Tibial artery (tissue), 4 donors: Measurements from ENCODE around the gene TFAP2C.

Experiments used
- DNase-seq, 2 donors: peaks; one replicate each; pipeline ENCODE4 v3.0.0-alpha.2; 2019
- H3K27ac ChIP-seq, 2 donors: fragments of 200-600 bp; sonication (generic) in 1 of 2; 1 replicate in 1 of 2; 2 replicates in 1 of 2; pipeline ENCODE4 v1.5.1; 2018 to 2019; ENCODE audit warnings: mild to moderate bottlenecking in 1 of 2
- H3K27me3 ChIP-seq, 2 donors: fragments of 200-600 bp; sonication (generic) in 1 of 2; one replicate each; pipeline versions ENCODE4 v1.5.1 to v1.6.0; 2016 to 2019
- H3K36me3 ChIP-seq, 3 donors: fragments of 200-600 bp; sonication (generic) in 2 of 3; one replicate each; pipeline ENCODE4 v1.5.1; 2016 to 2019; ENCODE audit warnings: mild to moderate bottlenecking in 2 of 3
- H3K4me1 ChIP-seq, 4 donors: fragments of 200-600 bp; sonication (generic) in 2 of 4; 1 replicate in 3 of 4; 2 replicates in 1 of 4; pipeline ENCODE4 v1.5.1; 2016 to 2019
- H3K4me3 ChIP-seq, 2 donors: fragments of 200-600 bp; sonication (generic) in 1 of 2; 1 replicate in 1 of 2; 2 replicates in 1 of 2; pipeline ENCODE4 v1.5.1; 2018 to 2019; ENCODE audit warnings: mild to moderate bottlenecking in 2 of 2
- H3K9me3 ChIP-seq, 3 donors: fragments of 200-600 bp; sonication (generic) in 1 of 3; one replicate each; pipeline ENCODE4 v1.5.1; 2016 to 2019
- intact Hi-C: fragments of 100-400 bp; cut with DNase I; formaldehyde crosslinking; loops from one replicate; pipeline ENCODE4 v1.15.0; 2023; ENCODE audit warnings: low total_unique reads
- TF ChIP-seq, protein P1 (sequence below), 2 experiments: fragments of 200-600 bp in 1 of 2; fragments of 450-650 bp in 1 of 2; IDR thresholded peaks; one replicate each; pipeline ENCODE4 v1.5.1; 2017 to 2019; ENCODE audit warnings: antibody characterized with exemption in 2 of 2, mild to moderate bottlenecking in 1 of 2, moderate library complexity in 1 of 2

TFAP2C gene

DNA sequence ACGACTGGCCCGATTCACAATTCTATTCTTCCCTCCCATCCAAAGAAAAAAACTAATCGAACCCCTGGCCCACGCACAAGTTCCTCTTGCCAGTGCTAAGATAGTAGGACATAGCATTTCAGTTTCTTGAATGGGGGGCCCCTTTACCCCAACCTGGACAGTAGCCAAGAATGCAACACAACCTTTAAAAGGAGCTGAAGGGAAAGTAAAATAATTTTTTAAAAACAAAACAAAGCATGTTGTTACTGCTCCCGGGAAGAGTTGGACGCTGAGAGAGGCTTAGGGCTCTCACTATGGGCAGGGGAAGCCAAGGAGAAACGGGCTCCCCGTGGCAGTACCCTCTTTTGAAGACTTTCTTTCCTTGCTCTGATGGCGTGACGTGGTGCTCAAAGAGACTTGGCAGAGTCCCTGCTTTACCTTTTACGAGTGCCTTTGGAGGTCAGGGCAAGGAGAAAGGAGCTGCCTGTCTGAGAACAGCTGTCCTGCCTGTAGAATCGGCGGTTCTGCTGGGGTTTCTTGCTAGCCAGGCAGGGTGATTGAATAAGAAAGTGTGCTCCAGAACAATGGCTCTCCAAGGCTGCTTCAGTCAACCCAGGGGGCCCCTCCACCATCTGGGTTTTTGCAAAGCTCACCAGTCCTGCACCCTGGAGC lies 5.8 kb downstream of the TFAP2C start:
- no peak for DNase-seq
- TF ChIP-seq, protein P1, sequence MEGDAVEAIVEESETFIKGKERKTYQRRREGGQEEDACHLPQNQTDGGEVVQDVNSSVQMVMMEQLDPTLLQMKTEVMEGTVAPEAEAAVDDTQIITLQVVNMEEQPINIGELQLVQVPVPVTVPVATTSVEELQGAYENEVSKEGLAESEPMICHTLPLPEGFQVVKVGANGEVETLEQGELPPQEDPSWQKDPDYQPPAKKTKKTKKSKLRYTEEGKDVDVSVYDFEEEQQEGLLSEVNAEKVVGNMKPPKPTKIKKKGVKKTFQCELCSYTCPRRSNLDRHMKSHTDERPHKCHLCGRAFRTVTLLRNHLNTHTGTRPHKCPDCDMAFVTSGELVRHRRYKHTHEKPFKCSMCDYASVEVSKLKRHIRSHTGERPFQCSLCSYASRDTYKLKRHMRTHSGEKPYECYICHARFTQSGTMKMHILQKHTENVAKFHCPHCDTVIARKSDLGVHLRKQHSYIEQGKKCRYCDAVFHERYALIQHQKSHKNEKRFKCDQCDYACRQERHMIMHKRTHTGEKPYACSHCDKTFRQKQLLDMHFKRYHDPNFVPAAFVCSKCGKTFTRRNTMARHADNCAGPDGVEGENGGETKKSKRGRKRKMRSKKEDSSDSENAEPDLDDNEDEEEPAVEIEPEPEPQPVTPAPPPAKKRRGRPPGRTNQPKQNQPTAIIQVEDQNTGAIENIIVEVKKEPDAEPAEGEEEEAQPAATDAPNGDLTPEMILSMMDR (IDR thresholded peaks at IDR 0.05) = no peak
- intact Hi-C loops = no loop called here
- Histone ChIP-seq H3K27ac (no peak overlapping the region), H3K27me3 (peaks cover 0 to 63% of the 10 kb centered on the region in 2 donors), H3K4me3 (no peak overlapping the region), H3K36me3 (no peaks in the 10 kb centered on the region), H3K4me1 (peaks cover 0 to 17% (median 14%) of the 10 kb centered on the region in 4 donors), H3K9me3 (no peaks in the 10 kb centered on the region)

GRCh38 chr20:56636716-56637115 lies 7.6 kb downstream of the TFAP2C start:
- intact Hi-C loops = no loop called here
- DNase-seq = no peak
- no peaks in the 10 kb centered on the region for H3K4me1 ChIP-seq
- no peak overlapping the region for H3K4me3 ChIP-seq
- no peaks in the 10 kb centered on the region for H3K9me3 ChIP-seq
- H3K36me3 ChIP-seq = no peaks in the 10 kb centered on the region
- H3K27me3 ChIP-seq = peaks cover 0 to 44% of the 10 kb centered on the region in 2 donors
- H3K27ac ChIP-seq = no peak overlapping the region
- TF ChIP-seq, protein P1 (IDR thresholded peaks at IDR 0.05) = no peak

GRCh38 chr20:56637576-56637975 lies 8.5 kb downstream of the TFAP2C start:
- Histone ChIP-seq H3K4me3 (no peak overlapping the region), H3K27me3 (peaks cover 0 to 37% of the 10 kb centered on the region in 2 donors), H3K4me1 (no peaks in the 10 kb centered on the region), H3K36me3 (no peaks in the 10 kb centered on the region), H3K9me3 (no peaks in the 10 kb centered on the region), H3K27ac (no peak overlapping the region)
- intact Hi-C loops = no loop called here
- TF ChIP-seq, protein P1 (IDR thresholded peaks at IDR 0.05) = no peak
- DNase-seq = no peak

GRCh38 chr20:56646599-56646998 lies 17.5 kb downstream of the TFAP2C start:
- peaks cover 0 to 10% of the 10 kb centered on the region in 2 donors for H3K27me3 ChIP-seq
- H3K4me3 ChIP-seq = no peak overlapping the region
- H3K27ac ChIP-seq = no peak overlapping the region
- intact Hi-C loops = no loop called here
- no peaks in the 10 kb centered on the region for H3K4me1 ChIP-seq
- TF ChIP-seq, protein P1 (IDR thresholded peaks at IDR 0.05) = no peak
- no peaks in the 10 kb centered on the region for H3K36me3 ChIP-seq
- DNase-seq = no peak
- H3K9me3 ChIP-seq = no peaks in the 10 kb centered on the region

DNA sequence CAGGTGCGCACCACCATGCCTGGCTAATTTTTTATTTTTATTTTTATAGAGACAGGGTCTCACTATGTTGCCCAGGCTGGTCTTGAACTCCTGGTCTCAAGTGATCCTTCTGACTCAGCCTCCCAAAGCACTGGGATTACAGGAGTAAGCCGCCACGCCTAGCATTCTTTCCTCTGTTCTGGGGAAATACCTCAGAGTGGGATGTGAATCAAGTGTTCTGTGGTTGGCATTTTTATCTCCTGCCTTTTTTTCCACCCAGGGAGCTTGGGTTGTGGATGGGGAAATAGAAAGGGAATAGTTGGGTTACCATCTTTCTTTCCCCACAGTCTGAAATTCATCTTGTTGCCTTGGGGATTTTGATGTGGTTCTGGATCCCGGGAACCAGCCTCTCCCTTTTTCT lies 24.1 kb downstream of the TFAP2C start:
- no peak overlapping the region for H3K27ac ChIP-seq
- TF ChIP-seq, protein P1 (IDR thresholded peaks at IDR 0.05) = no peak
- no peak overlapping the region for H3K4me3 ChIP-seq
- no peaks in the 10 kb centered on the region for H3K36me3 ChIP-seq
- H3K27me3 ChIP-seq = peaks cover 0 to 3% of the 10 kb centered on the region in 2 donors
- no peaks in the 10 kb centered on the region for H3K9me3 ChIP-seq
- intact Hi-C loops = no loop called here
- H3K4me1 ChIP-seq = no peaks in the 10 kb centered on the region
- no peak for DNase-seq
